Mucosa of descending colon (tissue), 3 donors: ENCODE results near the gene TMOD1. TPM values are rescaled to one million over a fixed set of nuclear protein-coding genes. Genes with fewer than 3 reads are reported as not detected.

Source experiments
- ATAC-seq: fragments of 200-7000 bp; cut with Tn5 transposase; one replicate; pipeline ENCODE4 v1.9.1; 2020; ENCODE audit warnings: mild to moderate bottlenecking, moderate library complexity
- DNase-seq, 3 donors: peaks; one replicate each; pipeline ENCODE4 v3.0.0-alpha.2; 2020
- H3K36me3 ChIP-seq: fragments of 200-600 bp; one replicate; pipeline ENCODE4 v1.8.0; 2021; ENCODE audit warnings: low read depth, mild to moderate bottlenecking
- H3K4me1 ChIP-seq: fragments of 200-600 bp; one replicate; pipeline ENCODE4 v1.8.0; 2021; ENCODE audit warnings: low read depth, mild to moderate bottlenecking
- H3K4me3 ChIP-seq: fragments of 200-600 bp; one replicate; pipeline ENCODE4 v1.8.0; 2021; ENCODE audit warnings: mild to moderate bottlenecking
- H3K9me3 ChIP-seq: fragments of 200-600 bp; one replicate; pipeline ENCODE4 v1.8.0; 2021; ENCODE audit warnings: mild to moderate bottlenecking
- intact Hi-C, 2 donors: fragments of 100-400 bp; cut with DNase I in 1 of 2; cut with micrococcal nuclease in 1 of 2; formaldehyde crosslinking; loops; one replicate each; pipeline versions ENCODE4 v1.11.0 to v1.11.1; 2022; cut with DNase I, micrococcal nuclease
- total RNA-seq, 3 donors: library from RNA; stranded (reverse); fragmentation: NEBNext Ultra II Directional in 2 of 3; extraction: Animal tissue kit (Norgen Biotek cat#: 25700) in 2 of 3; gene quantifications; one replicate each; pipeline versions ENCODE4 v1.2.1 to v1.2.4, GENCODE V29; 2021 to 2023
- TF ChIP-seq, protein P1 (sequence below): fragments of 200-600 bp; IDR thresholded peaks from one replicate; pipeline ENCODE4 v1.8.0; 2022; ENCODE audit warnings: antibody characterized with exemption, mild to moderate bottlenecking
- donor health status: DM: no; HTN: no; CAD: no; lungs with moderate emphysema.
- donor health status: DM: no; HTN: no; CAD: no.
- donor health status: DM: no; HTN: yes; CAD: no.

TMOD1 gene
- total RNA-seq, 3 donors from 2014 or later = 2.6 to 36.0 (median 3.9) TPM

DNA sequence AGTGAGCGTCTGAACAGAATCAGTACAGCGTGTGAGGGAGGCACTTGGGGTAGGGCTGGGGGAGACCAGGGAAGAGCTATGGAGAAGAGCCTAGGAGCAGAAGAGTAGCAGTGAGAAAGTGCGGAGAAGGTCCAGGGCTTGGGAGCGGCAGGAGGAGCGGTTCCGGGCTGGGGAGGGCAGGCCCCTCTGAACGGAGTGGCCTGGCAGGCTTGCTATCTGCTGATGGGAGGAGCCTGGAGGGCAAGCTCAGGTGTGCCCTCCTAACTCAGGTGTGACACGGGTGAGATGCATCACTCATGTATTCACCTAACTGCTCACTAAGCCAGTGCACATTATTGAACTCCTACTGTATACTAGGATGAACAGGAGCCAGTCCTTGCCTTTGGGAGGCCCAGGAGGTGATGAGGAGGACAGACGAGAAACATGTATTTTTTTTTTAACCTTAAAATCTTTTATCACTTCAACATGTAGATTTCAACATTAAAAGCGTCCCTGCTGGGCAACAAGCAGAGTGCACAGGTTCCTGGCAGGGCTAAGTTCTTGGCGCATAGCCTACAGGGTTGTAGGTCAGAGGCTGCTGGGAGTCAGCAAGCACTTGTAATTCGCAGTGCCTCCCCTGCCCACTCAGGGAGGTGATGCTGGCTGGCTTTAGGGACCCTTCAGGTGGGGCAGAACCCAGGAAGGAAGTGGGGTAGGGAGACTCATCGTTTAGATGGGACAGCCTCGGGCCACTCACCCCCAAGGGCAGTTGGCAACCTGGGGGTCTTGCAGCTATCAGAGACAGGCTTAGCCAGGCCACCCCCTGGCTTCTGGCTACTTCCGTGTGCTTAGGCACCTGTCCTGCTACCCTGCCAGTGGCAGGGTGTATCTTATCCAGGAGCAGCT lies 55.5 kb downstream of the TMOD1 start:
- peak; percentile 32 for ATAC-seq

GRCh38 chr9:97557606-97558095 lies 56.2 kb downstream of the TMOD1 start:
- ATAC-seq = peak; percentile 54
- peak in 2 of 3 donors; percentile 15 to 49 for DNase-seq
- H3K4me3 ChIP-seq = no peak overlapping the region
- intact Hi-C loops = no loop called here
- no peaks in the 10 kb centered on the region for H3K36me3 ChIP-seq
- TF ChIP-seq, protein P1, sequence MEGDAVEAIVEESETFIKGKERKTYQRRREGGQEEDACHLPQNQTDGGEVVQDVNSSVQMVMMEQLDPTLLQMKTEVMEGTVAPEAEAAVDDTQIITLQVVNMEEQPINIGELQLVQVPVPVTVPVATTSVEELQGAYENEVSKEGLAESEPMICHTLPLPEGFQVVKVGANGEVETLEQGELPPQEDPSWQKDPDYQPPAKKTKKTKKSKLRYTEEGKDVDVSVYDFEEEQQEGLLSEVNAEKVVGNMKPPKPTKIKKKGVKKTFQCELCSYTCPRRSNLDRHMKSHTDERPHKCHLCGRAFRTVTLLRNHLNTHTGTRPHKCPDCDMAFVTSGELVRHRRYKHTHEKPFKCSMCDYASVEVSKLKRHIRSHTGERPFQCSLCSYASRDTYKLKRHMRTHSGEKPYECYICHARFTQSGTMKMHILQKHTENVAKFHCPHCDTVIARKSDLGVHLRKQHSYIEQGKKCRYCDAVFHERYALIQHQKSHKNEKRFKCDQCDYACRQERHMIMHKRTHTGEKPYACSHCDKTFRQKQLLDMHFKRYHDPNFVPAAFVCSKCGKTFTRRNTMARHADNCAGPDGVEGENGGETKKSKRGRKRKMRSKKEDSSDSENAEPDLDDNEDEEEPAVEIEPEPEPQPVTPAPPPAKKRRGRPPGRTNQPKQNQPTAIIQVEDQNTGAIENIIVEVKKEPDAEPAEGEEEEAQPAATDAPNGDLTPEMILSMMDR = no peak
- H3K4me1 ChIP-seq = no peaks in the 10 kb centered on the region
- H3K9me3 ChIP-seq = no peaks in the 10 kb centered on the region

More for the DNA sequence above, 55.5 kb downstream of the TMOD1 start:
- intact Hi-C loops = no loop called here
- Histone ChIP-seq H3K4me3 (no peak overlapping the region), H3K9me3 (no peaks in the 10 kb centered on the region), H3K36me3 (no peaks in the 10 kb centered on the region), H3K4me1 (no peaks in the 10 kb centered on the region)
- TF ChIP-seq, protein P1 = no peak
- no peak for DNase-seq

DNA sequence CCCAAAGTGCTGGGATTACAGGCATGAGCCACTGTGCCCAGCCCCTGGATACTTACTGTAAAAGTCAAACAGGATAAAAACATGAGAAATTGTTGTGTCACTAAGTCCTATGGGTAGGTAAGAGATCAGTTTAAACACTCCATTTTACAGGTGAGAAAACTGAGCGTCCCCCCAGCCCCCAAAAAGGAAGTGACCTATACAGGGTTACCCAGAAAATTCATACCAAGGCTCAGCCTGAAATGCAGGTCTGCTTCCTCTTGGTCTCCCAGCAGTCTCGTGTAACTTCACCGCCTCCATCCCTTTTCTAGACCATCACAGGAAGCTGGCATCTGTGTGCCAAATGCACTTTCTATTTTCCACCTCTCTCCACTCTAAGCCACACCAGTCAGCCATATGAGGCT lies 57.2 kb downstream of the TMOD1 start:
- DNase-seq (no peak), ATAC-seq (no peak)
- no peaks in the 10 kb centered on the region for H3K9me3 ChIP-seq
- intact Hi-C loops = no loop called here
- H3K4me1 ChIP-seq = no peaks in the 10 kb centered on the region
- no peak overlapping the region for H3K4me3 ChIP-seq
- TF ChIP-seq, protein P1 = no peak
- no peaks in the 10 kb centered on the region for H3K36me3 ChIP-seq

GRCh38 chr9:97559111-97559514 lies 57.6 kb downstream of the TMOD1 start:
- no peak for DNase-seq
- no peaks in the 10 kb centered on the region for H3K36me3 ChIP-seq
- no peaks in the 10 kb centered on the region for H3K9me3 ChIP-seq
- intact Hi-C loops = no loop called here
- no peak for ATAC-seq
- no peak overlapping the region for H3K4me3 ChIP-seq
- TF ChIP-seq, protein P1 = no peak
- H3K4me1 ChIP-seq = no peaks in the 10 kb centered on the region

DNA sequence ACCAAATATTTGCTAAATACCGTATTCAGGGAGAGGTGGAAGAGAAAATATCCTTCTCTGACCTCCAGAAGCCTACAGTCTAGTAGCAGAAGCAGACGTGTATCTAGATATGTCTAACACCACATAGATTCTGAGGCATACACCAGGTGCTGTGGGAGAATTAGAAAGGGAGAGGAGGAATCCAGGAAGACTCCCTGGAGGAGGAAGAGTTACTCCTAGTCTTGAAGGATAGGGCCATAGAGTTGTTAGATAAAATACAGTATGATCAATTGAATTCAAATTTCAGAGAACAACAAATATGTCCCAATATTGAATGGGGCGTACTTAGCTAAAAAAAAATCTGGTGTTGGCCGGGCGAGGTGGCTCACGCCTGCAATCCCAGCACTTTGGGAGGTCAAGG lies 58.7 kb downstream of the TMOD1 start:
- Histone ChIP-seq H3K4me1 (no peaks in the 10 kb centered on the region), H3K4me3 (no peak overlapping the region), H3K36me3 (no peaks in the 10 kb centered on the region), H3K9me3 (no peaks in the 10 kb centered on the region)
- intact Hi-C loops = no loop called here
- DNase-seq (no peak), ATAC-seq (no peak)
- TF ChIP-seq, protein P1 = no peak
